SU-DHL-6 (cell line): ENCODE measurements around the gene POLD4.

ENCODE experiments used
- CTCF ChIP-seq: fragments of 200-600 bp; sonication (generic); IDR thresholded peaks from one replicate; pipeline ENCODE4 v1.5.1; 2017; ENCODE audit warnings: antibody characterized with exemption, mild to moderate bottlenecking, low read length, moderate library complexity; ENCODE audit not compliant: insufficient read depth, poor library complexity, severe bottlenecking
- EZH2phosphoT487 ChIP-seq: fragments of 200-600 bp; sonication (generic), shearing (Covaris generic); conservative IDR thresholded peaks from 2 replicates; pipeline ENCODE4 v1.6.1; 2018; ENCODE audit warnings: mild to moderate bottlenecking, antibody characterized with exemption, low read length, moderate library complexity, mixed read lengths

GRCh38 chr11:67320011-67320410 is 33.3 kb downstream of the POLD4 start:
- TF ChIP-seq CTCF (no peak), EZH2phosphoT487 (no peak)
